HEK293T (cell line): ENCODE measurements around the gene SECISBP2.

Experiments
- CTCF ChIA-PET: fragments of 350-600 bp; formaldehyde crosslinking; extraction: SDS; loops from one replicate; lab custom pipeline; 2021; ENCODE audit warnings: antibody characterized with exemption, inconsistent platforms; lab: Yijun Ruan, JAX
- POLR2A ChIA-PET: fragments of 350-600 bp; formaldehyde crosslinking; extraction: SDS; loops from one replicate; lab custom pipeline; 2020; ENCODE audit warnings: antibody characterized with exemption, inconsistent platforms; lab: Yijun Ruan, JAX
- DNase-seq: peaks from one replicate; pipeline ENCODE4 v3.0.0; 2012; ENCODE audit warnings: mixed read lengths; ENCODE audit errors: extremely low spot score
- ARNT ChIP-seq: fragments of 450-650 bp; IDR thresholded peaks from 2 replicates; pipeline ENCODE4 v1.6.1; 2017; ENCODE audit warnings: mild to moderate bottlenecking
- BHLHE40 ChIP-seq: fragments of 450-650 bp; IDR thresholded peaks from 2 replicates; pipeline ENCODE4 v1.6.1; 2016; ENCODE audit warnings: mild to moderate bottlenecking, moderate library complexity, borderline replicate concordance
- CTBP1 ChIP-seq: fragments of 450-650 bp; IDR thresholded peaks from 2 replicates; pipeline ENCODE4 v1.6.1; 2016; ENCODE audit warnings: borderline replicate concordance
- ELF4 ChIP-seq: fragments of 450-650 bp; IDR thresholded peaks from 2 replicates; pipeline ENCODE4 v1.6.1; 2017; ENCODE audit warnings: antibody characterized with exemption
- FOXA1 ChIP-seq: fragments of 450-650 bp; IDR thresholded peaks from 2 replicates; pipeline ENCODE4 v1.6.1; 2016; ENCODE audit warnings: mild to moderate bottlenecking
- FOXK2 ChIP-seq: fragments of 450-650 bp; IDR thresholded peaks from 2 replicates; pipeline ENCODE4 v1.6.1; 2016; ENCODE audit warnings: mild to moderate bottlenecking
- FOXM1 ChIP-seq: fragments of 450-650 bp; IDR thresholded peaks from 2 replicates; pipeline ENCODE4 v1.6.1; 2017; ENCODE audit warnings: mild to moderate bottlenecking, borderline replicate concordance
- HDGF ChIP-seq: fragments of 450-650 bp; IDR thresholded peaks from 2 replicates; pipeline ENCODE4 v1.6.1; 2017; ENCODE audit warnings: antibody characterized with exemption, borderline replicate concordance
- L3MBTL2 ChIP-seq: fragments of 450-650 bp; conservative IDR thresholded peaks from 2 replicates; pipeline ENCODE4 v1.6.1; 2016; ENCODE audit warnings: mild to moderate bottlenecking
- LEF1 ChIP-seq: fragments of 450-650 bp; IDR thresholded peaks from 2 replicates; pipeline ENCODE4 v1.6.1; 2017; ENCODE audit warnings: mild to moderate bottlenecking, borderline replicate concordance
- NFRKB ChIP-seq: fragments of 450-650 bp; IDR thresholded peaks from 2 replicates; pipeline ENCODE4 v1.6.1; 2016; ENCODE audit warnings: mild to moderate bottlenecking, moderate library complexity
- PKNOX1 ChIP-seq: fragments of 450-650 bp; IDR thresholded peaks from 2 replicates; pipeline ENCODE4 v1.6.1; 2016
- SP1 ChIP-seq: fragments of 450-650 bp; IDR thresholded peaks from 2 replicates; pipeline ENCODE4 v1.6.1; 2017
- SUZ12 ChIP-seq: fragments of 450-650 bp; IDR thresholded peaks from 2 replicates; pipeline ENCODE4 v1.6.1; 2016; ENCODE audit warnings: mild to moderate bottlenecking
- TARDBP ChIP-seq: fragments of 450-650 bp; IDR thresholded peaks from 2 replicates; pipeline ENCODE4 v1.6.1; 2016
- ZNF384 ChIP-seq: fragments of 450-650 bp; IDR thresholded peaks from 2 replicates; pipeline ENCODE4 v1.6.1; 2016

The SECISBP2 gene

GRCh38 chr9:89387197-89387849 is 69.0 kb downstream of the SECISBP2 start:
- ChIA-PET CTCF (interaction anchor here (0.6 kb wide), 1 partner anchor 155 kb away, joined by 3 read pairs; no protein-coding TSS in a partner anchor), POLR2A (no interaction called here)

DNA sequence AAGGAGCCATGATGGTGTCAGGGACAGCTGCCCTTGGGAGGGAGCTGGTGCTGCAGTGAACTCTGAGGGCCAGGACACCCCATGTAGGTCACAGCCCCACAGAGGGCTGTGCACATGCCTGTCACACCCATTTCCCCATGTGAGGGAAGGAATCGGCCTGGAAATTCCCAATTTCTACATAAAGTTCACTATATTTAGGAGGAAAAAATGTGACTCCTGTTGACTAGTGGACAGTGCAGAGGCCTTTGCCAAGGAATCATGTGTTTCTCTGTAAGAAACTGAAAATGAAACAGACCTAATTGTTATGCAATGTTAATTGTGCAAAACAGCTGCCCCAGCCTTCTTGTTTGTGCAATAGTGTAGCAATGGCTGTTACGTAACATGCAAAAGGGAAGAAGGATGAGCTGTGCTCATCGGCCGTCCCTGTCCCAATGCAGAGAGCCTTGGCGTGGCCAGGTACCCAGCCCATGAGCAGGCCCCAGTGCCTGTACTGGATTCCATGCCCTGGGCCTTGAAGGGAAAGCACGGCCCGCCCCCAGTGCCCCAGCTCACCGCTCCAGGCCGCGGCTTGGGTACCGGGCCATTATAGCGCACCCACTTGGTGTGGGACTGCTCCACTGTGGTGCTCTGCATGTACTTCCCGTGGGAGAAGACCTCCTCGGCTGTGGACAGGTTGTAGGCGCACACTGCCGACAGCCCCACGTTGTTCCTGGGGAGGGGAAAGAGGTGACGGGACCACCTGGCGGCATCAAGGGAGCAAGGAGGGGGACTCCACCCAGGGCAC is 70.0 kb downstream of the SECISBP2 start:
- CTCF ChIA-PET: interaction anchor here (0.6 to 0.7 kb wide), 2 partner anchors 154 to 169 kb away, joined by 3 read pairs; no protein-coding TSS in a partner anchor
- TF ChIP-seq BHLHE40: no peak
- no peak for TF ChIP-seq PKNOX1
- no peak for TF ChIP-seq FOXK2
- no peak for TF ChIP-seq ARNT
- no peak for TF ChIP-seq CTBP1
- TF ChIP-seq ELF4: no peak
- no peak for TF ChIP-seq FOXM1
- TF ChIP-seq SP1: no peak
- no peak for TF ChIP-seq L3MBTL2
- TF ChIP-seq FOXA1: no peak
- TF ChIP-seq TARDBP: no peak
- TF ChIP-seq HDGF: no peak
- no peak for TF ChIP-seq LEF1
- TF ChIP-seq SUZ12: no peak
- TF ChIP-seq ZNF384: no peak
- no peak for TF ChIP-seq NFRKB
- POLR2A ChIA-PET: no interaction called here
- DNase-seq: no peak

More at GRCh38 chr9:89387197-89387849, 69.0 kb downstream of the SECISBP2 start:
- TF ChIP-seq TARDBP (no peak), CTBP1 (no peak), ARNT (no peak), LEF1 (no peak), BHLHE40 (no peak), FOXK2 (no peak), FOXA1 (no peak), SP1 (no peak), HDGF (no peak), SUZ12 (no peak), FOXM1 (no peak), PKNOX1 (no peak), ELF4 (no peak)
- DNase-seq: no peak

GRCh38 chr9:89388868-89389177 is 70.5 kb downstream of the SECISBP2 start:
- no peak for DNase-seq
- ChIA-PET POLR2A (no interaction called here), CTCF (interaction anchor here (0.7 kb wide), 1 partner anchor 168 kb away, joined by 3 read pairs; no protein-coding TSS in a partner anchor)
- TF ChIP-seq TARDBP (no peak), BHLHE40 (no peak), ARNT (no peak), LEF1 (no peak), CTBP1 (no peak), SP1 (no peak), FOXK2 (no peak), FOXA1 (no peak), SUZ12 (no peak), HDGF (no peak), PKNOX1 (no peak), ZNF384 (no peak), L3MBTL2 (no peak), ELF4 (no peak), FOXM1 (no peak), NFRKB (no peak)

- ChIA-PET POLR2A (no interaction called here), CTCF (no interaction called here)
- no peak for DNase-seq
- no peak for TF ChIP-seq CTBP1
Measured at GRCh38 chr9:89390068-89390555, 71.8 kb downstream of the SECISBP2 start.

DNA sequence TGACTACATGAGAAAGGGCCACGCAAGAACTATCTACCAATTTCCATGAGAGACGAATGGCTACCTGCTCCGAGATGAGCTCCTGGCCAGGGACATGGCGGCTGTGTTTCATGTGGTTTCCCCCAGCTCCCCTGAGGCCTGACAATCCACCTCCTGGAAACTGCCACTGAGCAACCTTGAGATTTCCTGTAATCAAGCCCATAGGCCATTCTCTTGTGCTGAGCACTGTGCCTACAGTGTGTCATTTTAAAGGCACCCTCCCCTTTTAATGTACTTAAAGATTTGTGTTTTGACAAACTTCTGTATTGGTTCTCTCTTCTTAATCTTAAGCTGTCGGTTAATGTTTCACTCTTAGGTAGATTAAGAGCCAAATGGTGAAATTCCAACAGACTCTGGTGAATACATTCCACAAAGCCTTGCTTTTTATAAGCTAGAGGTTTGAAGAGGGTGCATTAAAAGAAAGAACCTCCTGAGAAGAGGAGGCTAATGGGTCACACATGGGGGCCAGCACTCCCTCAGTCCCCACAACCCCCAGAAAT is 72.3 kb downstream of the SECISBP2 start:
- TF ChIP-seq L3MBTL2 (no peak), NFRKB (no peak), CTBP1 (no peak), TARDBP (no peak), SP1 (no peak), PKNOX1 (no peak), FOXA1 (no peak), FOXK2 (no peak), ELF4 (no peak), BHLHE40 (no peak), HDGF (no peak), ARNT (no peak), FOXM1 (no peak), SUZ12 (no peak), ZNF384 (no peak), LEF1 (no peak)
- DNase-seq: no peak
- CTCF ChIA-PET: no interaction called here
- POLR2A ChIA-PET: no interaction called here
